Measurements from ENCODE around the gene EFNB2.

- TF ChIP-seq POLR2A (IDR thresholded peaks at IDR 0.05) = no peak
- TF ChIP-seq CTCF (IDR thresholded peaks at IDR 0.05) = no peak
- TF ChIP-seq EP300 (IDR thresholded peaks at IDR 0.05) = no peak
These were observed 32.2 kb downstream of the EFNB2 start for GRCh38 chr13:106503272-106503671.

Data from ovary (tissue), 3 donors.